GM12864 (cell line): ENCODE data around the gene VPREB3.
A peak's percentile ranks its signal among the peaks of the same experiment; 100 is the strongest.

Source experiments
- DNase-seq: peaks from one replicate; pipeline ENCODE4 v3.0.0-alpha.2; 2011; ENCODE audit warnings: low read depth
- H3K4me3 ChIP-seq: 2 replicates; pipeline ENCODE4 v1.5.1; 2011; ENCODE audit warnings: mild to moderate bottlenecking, low read depth, low read length, control low read depth
- TF ChIP-seq, protein P1 (sequence below): IDR thresholded peaks from 2 replicates; pipeline ENCODE4 v1.5.1; 2011; ENCODE audit warnings: low read depth, mild to moderate bottlenecking, moderate library complexity, low read length, control low read depth, inconsistent platforms; ENCODE audit errors: missing control alignments

VPREB3 gene

DNA sequence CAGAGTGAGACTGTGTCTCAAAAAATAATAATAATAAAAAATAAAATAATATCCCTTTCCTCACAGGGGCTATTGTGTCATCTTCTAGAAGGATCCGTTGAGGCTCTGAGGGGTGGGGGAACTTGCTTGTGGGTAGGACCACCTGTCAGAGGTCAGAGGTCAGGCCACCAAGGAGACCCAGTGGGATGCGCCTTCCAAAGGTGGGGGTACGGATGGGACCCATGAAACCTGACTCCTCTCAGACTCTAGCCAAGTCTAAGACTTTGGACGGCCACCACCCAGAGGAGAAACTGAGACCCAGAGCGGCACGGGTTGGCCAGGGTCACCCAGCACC is 18.1 kb upstream of the VPREB3 start:
- H3K4me3 ChIP-seq = peak overlapping the region; percentile 11
- TF ChIP-seq, protein P1, sequence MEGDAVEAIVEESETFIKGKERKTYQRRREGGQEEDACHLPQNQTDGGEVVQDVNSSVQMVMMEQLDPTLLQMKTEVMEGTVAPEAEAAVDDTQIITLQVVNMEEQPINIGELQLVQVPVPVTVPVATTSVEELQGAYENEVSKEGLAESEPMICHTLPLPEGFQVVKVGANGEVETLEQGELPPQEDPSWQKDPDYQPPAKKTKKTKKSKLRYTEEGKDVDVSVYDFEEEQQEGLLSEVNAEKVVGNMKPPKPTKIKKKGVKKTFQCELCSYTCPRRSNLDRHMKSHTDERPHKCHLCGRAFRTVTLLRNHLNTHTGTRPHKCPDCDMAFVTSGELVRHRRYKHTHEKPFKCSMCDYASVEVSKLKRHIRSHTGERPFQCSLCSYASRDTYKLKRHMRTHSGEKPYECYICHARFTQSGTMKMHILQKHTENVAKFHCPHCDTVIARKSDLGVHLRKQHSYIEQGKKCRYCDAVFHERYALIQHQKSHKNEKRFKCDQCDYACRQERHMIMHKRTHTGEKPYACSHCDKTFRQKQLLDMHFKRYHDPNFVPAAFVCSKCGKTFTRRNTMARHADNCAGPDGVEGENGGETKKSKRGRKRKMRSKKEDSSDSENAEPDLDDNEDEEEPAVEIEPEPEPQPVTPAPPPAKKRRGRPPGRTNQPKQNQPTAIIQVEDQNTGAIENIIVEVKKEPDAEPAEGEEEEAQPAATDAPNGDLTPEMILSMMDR = no peak
- no peak for DNase-seq

DNA sequence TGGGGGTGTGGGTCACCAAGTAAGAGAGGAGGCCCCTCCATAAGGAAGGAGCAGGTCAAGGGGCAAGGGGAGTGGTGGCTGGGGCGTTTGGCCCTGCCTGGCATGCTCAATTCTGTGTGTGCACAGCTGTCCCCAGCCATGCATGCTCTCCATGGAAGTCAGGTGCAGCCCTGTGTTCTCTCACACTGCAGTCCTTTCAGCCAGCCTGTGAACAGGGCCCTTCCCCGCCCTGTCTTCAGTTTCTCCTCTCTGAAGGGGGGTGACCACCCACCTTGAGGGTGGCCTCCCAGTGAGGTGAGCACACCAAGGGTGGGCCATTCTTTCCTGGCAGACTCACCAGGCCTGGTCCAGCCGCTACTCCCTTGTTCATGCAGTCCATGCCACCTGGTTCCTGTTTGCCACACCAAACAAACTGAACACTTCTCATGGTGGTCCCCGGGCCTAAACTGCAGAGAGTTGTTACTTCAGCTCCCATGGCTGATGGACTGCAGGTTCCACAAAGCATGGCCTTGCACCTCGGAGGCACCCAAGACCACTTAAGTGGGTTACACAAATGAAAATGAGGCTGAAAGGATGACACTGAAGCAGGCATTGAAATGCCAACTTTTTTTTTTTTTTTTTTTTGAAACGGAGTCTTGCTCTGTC is 15.2 kb upstream of the VPREB3 start:
- no peak overlapping the region for H3K4me3 ChIP-seq
- no peak for DNase-seq
- TF ChIP-seq, protein P1 = no peak

DNA sequence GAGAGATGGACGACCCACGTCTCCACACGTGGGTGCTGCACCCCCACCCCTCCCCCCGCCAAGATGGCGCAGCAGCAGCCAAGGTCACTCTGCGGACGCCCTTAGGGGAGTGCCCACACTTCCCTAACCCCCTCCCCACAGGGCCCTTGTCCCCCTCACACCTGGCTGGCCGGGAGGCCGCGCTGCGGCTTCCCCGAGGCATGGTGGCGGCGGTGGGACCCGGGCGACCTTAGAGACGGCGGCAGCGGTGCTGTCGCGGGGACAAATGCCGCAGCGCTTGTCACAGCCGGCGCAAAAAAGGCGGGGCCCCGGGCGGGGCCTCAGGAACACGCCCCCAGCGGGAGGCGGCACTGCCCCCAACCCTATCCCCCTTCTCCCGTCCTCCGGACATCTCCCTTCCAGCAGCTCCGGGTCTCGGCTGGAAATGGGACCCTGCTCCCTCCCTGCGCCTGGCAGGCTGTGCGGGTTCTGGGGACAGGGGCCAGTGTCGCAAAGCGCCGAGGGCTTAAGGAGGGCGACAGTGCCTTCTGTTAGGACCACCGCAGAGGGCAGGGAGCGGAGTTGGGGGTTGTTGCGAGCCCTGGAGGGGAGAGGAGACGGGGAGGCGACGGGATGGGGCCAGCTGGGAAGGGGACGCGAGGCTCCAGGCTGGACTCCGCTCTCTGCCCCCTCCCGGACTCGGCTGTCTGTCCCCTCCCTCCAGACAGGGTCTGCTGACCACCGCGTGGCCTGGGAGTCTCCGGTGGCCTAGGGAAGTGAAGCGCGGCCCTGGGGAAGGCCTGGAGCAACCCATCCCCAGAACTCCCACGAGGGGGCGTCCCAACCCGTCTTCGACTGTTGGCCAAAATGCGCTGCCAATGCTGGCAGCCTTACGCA is 13.7 kb upstream of the VPREB3 start, which contains the start of gene CHCHD10:
Gene CHCHD10 (minus strand): TSS at position 300 of the 876 bp plus-strand sequence. CDS start 98 bp downstream, at position 202.
- TF ChIP-seq, protein P1 = peak; percentile 73
- H3K4me3 ChIP-seq = peak within 1 kb of the TSS; percentile 71
- no peak for DNase-seq

DNA sequence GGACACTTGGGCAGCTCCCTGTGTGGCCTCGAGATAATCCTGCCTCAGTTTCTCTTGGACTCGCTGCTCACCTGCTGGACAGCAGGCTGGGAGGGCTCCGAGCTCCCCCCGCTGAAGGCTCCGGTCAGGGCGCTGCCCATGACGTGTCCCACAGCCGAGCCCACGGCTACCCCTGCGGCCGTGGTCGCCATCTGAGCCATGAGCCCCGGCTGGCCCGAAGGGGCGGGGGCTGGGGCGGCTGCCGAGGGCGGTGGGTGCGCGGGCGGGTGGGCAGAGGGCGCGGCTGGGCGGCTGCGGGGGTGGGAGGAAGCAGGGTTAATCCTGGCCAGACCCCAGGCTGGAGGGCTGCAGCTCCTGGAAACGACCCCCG is 13.1 kb upstream of the VPREB3 start:
- peak overlapping the region; percentile 71 for H3K4me3 ChIP-seq
- TF ChIP-seq, protein P1 = no peak
- no peak for DNase-seq

DNA sequence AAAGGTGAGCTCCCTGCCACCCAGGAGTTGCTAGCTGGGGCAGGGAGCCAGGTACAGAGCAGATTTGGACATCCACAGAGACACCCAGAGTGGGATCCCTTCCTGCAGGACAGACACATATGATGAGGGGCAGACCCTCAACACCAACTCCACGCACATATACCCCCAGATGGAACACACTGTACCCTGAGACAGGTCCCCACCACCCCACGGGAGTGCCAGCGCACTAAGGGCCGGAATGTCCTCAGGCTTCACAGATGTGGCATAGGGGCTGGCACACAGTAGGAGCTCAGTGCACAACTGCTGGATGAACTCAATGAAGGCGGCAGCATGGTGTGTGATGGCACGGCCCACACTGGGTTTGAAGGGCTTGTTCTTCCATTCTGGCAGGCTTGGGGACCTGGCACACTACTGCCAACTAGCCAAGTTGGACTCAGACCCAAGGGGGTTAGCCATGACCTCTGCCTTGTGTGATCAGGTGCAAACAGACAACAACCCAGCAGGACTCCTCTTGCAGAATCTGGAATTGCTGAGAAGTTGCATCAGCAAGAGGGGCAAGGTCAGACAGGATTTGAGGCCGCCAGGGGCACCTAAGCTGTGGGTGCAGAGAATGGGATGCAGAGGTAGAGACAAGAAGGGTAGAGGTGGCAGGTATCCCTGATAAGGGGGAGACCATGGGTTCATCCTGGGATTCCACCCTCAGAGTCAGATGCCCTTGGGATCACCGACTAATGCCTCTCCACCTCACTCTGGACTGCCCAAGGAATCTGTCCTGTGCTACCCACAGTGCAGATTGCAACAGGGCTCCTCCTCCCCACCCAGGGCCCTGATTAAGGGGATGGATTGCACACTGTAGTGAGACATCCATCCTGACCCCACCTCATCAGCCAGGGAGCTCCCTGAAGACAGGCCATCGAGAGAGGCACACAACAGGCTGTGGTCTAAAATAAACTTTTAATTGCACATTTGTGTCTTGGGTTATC is 11.0 kb upstream of the VPREB3 start:
- no peak for DNase-seq
- no peak overlapping the region for H3K4me3 ChIP-seq
- TF ChIP-seq, protein P1 = no peak

DNA sequence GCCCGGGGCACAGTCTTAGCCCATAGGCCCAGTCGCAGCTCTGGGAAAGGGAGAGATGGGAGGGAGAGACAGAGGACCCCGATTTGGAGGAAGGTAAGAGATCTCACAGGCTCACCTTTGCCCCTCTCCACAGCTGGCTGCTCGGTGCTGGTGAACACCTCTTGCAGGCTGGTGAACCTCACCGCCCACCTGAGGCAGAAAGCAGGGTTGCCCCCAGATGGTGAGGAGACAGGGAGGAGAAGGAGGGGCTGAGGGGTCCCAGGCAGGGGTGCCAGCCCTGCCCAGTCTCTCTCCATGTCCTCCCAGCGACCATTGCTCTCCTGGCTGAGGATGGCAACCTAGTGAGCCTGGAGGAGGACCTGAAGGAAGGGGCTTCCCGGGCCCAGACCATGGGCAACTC is 9.7 kb upstream of the VPREB3 start:
- DNase-seq = no peak
- H3K4me3 ChIP-seq = no peak overlapping the region; the same call in 1 of the 2 replicates
- TF ChIP-seq, protein P1 = no peak
